ENCODE measurements around the gene AKAP9.

DNA sequence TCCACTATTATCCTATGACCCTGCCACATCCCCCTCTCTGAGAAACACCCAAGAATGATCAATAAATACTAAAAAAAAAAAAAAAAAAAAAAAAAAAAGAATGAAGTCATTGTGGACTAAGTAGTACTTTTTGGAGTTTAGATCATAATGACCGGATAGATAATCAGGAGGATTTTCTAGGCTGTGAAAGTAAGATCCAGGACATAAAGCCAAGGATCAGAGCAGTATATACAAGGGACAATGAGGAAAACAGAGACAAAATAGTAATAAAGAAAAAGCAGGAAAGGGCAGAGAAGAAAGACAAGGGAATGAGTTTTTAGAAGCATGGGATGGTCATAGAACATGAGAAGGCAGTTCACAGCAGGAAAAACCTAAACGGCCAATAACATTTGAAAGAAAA lies 87.6 kb downstream of the AKAP9 start:
- TF ChIP-seq, protein P1, sequence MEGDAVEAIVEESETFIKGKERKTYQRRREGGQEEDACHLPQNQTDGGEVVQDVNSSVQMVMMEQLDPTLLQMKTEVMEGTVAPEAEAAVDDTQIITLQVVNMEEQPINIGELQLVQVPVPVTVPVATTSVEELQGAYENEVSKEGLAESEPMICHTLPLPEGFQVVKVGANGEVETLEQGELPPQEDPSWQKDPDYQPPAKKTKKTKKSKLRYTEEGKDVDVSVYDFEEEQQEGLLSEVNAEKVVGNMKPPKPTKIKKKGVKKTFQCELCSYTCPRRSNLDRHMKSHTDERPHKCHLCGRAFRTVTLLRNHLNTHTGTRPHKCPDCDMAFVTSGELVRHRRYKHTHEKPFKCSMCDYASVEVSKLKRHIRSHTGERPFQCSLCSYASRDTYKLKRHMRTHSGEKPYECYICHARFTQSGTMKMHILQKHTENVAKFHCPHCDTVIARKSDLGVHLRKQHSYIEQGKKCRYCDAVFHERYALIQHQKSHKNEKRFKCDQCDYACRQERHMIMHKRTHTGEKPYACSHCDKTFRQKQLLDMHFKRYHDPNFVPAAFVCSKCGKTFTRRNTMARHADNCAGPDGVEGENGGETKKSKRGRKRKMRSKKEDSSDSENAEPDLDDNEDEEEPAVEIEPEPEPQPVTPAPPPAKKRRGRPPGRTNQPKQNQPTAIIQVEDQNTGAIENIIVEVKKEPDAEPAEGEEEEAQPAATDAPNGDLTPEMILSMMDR (IDR thresholded peaks at IDR 0.05), result no peak
- TF ChIP-seq POLR2A (IDR thresholded peaks at IDR 0.05), result no peak
